Breast epithelium (tissue), 4 donors: Measurements from ENCODE around the gene ELOVL5. TPM values are rescaled to one million over a fixed set of nuclear protein-coding genes. Genes with fewer than 3 reads are reported as not detected.

ENCODE experiments used
- DNase-seq, 2 donors: peaks; one replicate each; pipeline ENCODE4 v3.0.0-alpha.2; 2019; ENCODE audit warnings: low spot score in 2 of 2
- H3K27ac ChIP-seq, 2 donors: fragments of 200-600 bp; sonication (generic) in 1 of 2; one replicate each; pipeline ENCODE4 v1.5.1; 2016 to 2019; ENCODE audit warnings: mild to moderate bottlenecking in 1 of 2
- H3K27me3 ChIP-seq, 2 donors: fragments of 200-600 bp; sonication (generic) in 1 of 2; one replicate each; pipeline versions ENCODE4 v1.5.1 to v1.6.0; 2017 to 2019; ENCODE audit warnings: control low read depth in 1 of 2, mild to moderate bottlenecking in 1 of 2
- H3K36me3 ChIP-seq: fragments of 200-600 bp; one replicate; pipeline ENCODE4 v1.5.1; 2019
- H3K4me1 ChIP-seq, 2 donors: fragments of 200-600 bp; sonication (generic); one replicate each; pipeline ENCODE4 v1.5.1; 2016 to 2019; ENCODE audit warnings: control low read depth in 1 of 2
- H3K4me3 ChIP-seq, 3 donors: fragments of 200-600 bp; sonication (generic); 1 replicate in 2 of 3; 2 replicates in 1 of 3; pipeline ENCODE4 v1.5.1; 2016 to 2019; ENCODE audit warnings: mild to moderate bottlenecking in 3 of 3, moderate library complexity in 2 of 3
- H3K9me3 ChIP-seq, 2 donors: fragments of 200-600 bp; sonication (generic) in 1 of 2; one replicate each; pipeline ENCODE4 v1.5.1; 2016 to 2019; ENCODE audit warnings: control low read depth in 1 of 2
- POLR2A ChIP-seq: fragments of 450-650 bp; IDR thresholded peaks from one replicate; pipeline ENCODE4 v1.6.1; 2016; ENCODE audit warnings: antibody characterized with exemption, mild to moderate bottlenecking, moderate library complexity
- POLR2AphosphoS5 ChIP-seq, 3 donors: sonication (generic); formaldehyde crosslinking; IDR thresholded peaks; one replicate each; pipeline ENCODE4 v1.6.1; 2017; ENCODE audit warnings: antibody characterized with exemption in 3 of 3
- intact Hi-C: fragments of 100-400 bp; cut with DNase I; formaldehyde crosslinking; loops from one replicate; pipeline ENCODE4 v1.15.1; 2023; ENCODE audit warnings: low total_unique reads
- total RNA-seq, 3 donors: library from RNA; depleted of rRNA; stranded (reverse); fragments of >200 nt; gene quantifications; one replicate each; pipeline ENCODE4 v1.1.0, GENCODE V29; 2016
- TF ChIP-seq, protein P1 (sequence below), 3 donors: fragments of 450-650 bp; IDR thresholded peaks; one replicate each; pipeline ENCODE4 v1.5.1; 2016 to 2017; ENCODE audit warnings: antibody characterized with exemption in 3 of 3, mild to moderate bottlenecking in 3 of 3, moderate library complexity in 3 of 3

ELOVL5 gene
- total RNA-seq, 3 donors from 2014 or later = 245 to 427 (median 272) TPM

DNA sequence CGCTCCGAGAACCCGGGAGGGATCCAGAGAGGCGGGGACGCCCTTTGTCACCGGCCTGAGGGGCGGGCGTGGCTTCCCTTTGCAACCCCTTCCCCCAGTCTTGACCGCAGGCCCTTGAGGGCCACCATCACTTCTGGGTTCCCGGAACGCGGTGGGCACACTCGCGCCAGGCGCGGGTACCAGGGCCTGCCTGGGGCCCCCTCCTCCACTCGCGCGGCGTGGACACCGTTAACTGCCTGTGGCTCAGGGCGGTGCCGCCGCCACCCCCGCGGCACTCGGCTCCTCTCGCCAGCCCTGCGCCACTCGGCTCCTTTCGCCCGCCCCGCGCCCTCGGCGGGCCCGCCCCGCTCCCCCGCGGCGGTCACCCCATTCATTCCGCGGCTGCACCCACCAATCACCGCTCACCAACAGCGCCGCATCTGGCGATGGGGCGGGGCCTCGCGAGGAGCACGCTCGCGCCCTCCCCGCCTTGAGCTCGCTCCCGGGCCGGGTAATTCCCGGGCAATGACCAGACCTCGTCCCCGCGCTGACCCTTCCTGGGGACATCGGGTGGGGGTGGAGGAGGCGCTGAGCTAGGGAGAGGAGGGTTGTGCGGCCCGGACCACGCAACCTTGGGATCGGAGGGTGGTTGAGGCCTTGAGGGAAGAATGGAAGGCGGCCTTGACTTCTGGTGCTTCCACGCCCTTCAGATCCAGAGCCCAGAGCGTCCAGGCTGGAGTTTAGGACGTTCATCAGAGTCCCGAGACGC, 10.5 kb upstream of the ELOVL5 start:
- TF ChIP-seq, protein P1, sequence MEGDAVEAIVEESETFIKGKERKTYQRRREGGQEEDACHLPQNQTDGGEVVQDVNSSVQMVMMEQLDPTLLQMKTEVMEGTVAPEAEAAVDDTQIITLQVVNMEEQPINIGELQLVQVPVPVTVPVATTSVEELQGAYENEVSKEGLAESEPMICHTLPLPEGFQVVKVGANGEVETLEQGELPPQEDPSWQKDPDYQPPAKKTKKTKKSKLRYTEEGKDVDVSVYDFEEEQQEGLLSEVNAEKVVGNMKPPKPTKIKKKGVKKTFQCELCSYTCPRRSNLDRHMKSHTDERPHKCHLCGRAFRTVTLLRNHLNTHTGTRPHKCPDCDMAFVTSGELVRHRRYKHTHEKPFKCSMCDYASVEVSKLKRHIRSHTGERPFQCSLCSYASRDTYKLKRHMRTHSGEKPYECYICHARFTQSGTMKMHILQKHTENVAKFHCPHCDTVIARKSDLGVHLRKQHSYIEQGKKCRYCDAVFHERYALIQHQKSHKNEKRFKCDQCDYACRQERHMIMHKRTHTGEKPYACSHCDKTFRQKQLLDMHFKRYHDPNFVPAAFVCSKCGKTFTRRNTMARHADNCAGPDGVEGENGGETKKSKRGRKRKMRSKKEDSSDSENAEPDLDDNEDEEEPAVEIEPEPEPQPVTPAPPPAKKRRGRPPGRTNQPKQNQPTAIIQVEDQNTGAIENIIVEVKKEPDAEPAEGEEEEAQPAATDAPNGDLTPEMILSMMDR (IDR thresholded peaks at IDR 0.05) = no peak
- peak; percentile 12 for TF ChIP-seq POLR2A
- TF ChIP-seq POLR2AphosphoS5 (IDR thresholded peaks at IDR 0.05) = peak; percentile 83 to 94 (median 91)
- Histone ChIP-seq H3K9me3 (no peaks in the 10 kb centered on the region), H3K36me3 (no peaks in the 10 kb centered on the region), H3K27me3 (no peaks in the 10 kb centered on the region), H3K4me1 (peaks cover 7 to 8% of the 10 kb centered on the region in 2 donors), H3K27ac (peak overlapping the region; percentile 95 to 98), H3K4me3 (peak overlapping the region; percentile 59 to 89 (median 72))
- intact Hi-C loops = no loop called here
- peak; percentile 90 to 93 for DNase-seq

DNA sequence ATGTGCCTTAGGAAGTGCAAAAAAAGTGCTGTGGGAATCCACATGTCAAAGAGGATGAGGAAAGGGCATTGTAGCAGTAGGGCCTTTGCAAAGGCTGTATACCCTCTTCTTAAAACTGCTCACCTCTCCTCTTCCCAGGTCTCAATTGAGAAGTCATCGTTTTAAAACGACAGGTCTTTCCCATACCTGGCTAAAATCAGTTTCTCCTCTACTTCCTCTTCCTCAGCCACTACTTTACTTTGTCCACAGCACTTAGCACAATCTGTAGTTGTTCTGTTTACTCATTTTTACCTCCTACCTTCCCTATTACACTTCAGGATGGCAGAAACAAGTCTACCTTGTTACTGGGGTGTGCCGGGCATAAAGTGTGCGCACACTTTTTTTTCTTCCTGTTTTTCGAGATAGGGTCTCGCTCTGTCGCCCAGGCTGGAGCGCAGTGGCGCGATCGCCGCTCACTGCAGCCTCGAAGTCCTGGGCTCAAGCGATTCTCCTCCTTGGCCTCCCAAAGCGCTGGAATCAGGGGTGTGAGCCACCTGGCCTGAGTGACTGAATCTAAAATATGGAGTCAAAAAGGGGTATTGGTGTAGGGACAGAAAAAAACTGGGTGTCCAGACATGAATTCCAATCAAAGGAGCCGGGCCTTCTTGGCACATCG, 9.8 kb upstream of the ELOVL5 start:
- no peaks in the 10 kb centered on the region for H3K36me3 ChIP-seq
- no peak for DNase-seq
- H3K27ac ChIP-seq = peak overlapping the region; percentile 95 to 98
- intact Hi-C loops = no loop called here
- peak overlapping the region; percentile 59 to 89 (median 72) for H3K4me3 ChIP-seq
- H3K27me3 ChIP-seq = no peaks in the 10 kb centered on the region
- peaks cover 7 to 8% of the 10 kb centered on the region in 2 donors for H3K4me1 ChIP-seq
- H3K9me3 ChIP-seq = no peaks in the 10 kb centered on the region
- no peak for TF ChIP-seq POLR2AphosphoS5 (IDR thresholded peaks at IDR 0.05)
- TF ChIP-seq POLR2A = no peak
- TF ChIP-seq, protein P1 (IDR thresholded peaks at IDR 0.05) = no peak

DNA sequence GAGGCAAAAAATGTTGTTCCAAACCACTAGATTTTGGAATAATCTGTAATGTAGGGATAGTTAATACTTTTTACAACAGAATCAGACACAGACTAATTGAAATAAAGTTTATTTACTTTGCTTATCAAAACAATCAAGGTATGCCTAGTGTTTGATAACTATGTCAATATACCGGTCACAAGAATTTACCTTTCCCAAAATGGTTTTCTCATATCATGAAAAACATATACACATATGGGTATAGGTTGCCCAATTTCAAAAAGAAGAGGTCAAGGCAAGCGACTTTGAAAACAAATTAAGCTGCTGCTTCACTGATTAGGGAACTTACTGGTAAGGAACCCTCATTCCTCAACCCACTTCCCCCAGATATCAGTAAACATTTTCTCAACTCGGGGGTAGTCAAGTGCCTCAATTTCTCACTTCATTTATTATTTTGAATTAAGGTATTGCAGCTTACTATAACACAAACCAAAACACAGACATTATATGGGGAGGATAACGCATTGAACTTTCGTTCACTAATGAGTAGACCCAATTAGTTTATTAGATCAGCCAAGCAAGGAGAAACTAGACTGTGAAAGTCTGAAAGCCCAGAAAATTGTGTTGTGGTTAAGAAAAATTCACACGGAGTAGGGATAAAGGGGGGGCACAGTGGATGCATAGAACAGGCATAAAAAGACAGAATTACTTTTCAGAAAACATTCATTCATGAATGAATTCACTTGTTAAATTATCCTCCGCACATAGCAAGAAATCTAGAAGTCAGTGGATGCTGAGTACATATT, 9.0 kb upstream of the ELOVL5 start:
- DNase-seq = no peak
- Histone ChIP-seq H3K27me3 (no peaks in the 10 kb centered on the region), H3K4me1 (peaks cover 7 to 8% of the 10 kb centered on the region in 2 donors), H3K36me3 (no peaks in the 10 kb centered on the region), H3K9me3 (no peaks in the 10 kb centered on the region), H3K4me3 (no peak overlapping the region), H3K27ac (no peak overlapping the region)
- TF ChIP-seq POLR2A (no peak), POLR2AphosphoS5 (IDR thresholded peaks at IDR 0.05) (no peak)
- TF ChIP-seq, protein P1 (IDR thresholded peaks at IDR 0.05) = no peak
- intact Hi-C loops = no loop called here

DNA sequence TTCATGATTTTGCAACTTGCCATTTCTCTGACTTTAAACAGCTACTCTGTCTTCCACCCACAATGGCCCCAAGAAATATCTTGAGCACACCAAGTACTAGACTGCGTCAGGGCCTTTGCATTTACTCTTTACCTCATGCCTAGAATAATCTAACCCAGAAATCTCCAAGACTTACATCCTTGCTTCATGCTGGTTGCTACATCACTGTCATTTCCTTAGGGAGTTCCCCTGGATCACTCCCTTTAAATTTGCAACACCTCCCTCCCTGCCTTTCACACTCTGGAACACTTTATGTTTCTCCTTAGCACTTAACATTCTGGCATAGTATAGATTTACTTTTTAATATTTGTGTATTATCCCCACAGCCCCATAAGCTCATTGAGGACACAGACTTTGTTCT, 4.9 kb upstream of the ELOVL5 start:
- intact Hi-C loops = no loop called here
- no peak for TF ChIP-seq POLR2AphosphoS5 (IDR thresholded peaks at IDR 0.05)
- no peak for TF ChIP-seq POLR2A
- TF ChIP-seq, protein P1 (IDR thresholded peaks at IDR 0.05) = no peak
- Histone ChIP-seq H3K4me3 (no peak overlapping the region), H3K27me3 (no peaks in the 10 kb centered on the region), H3K9me3 (no peaks in the 10 kb centered on the region), H3K36me3 (no peaks in the 10 kb centered on the region), H3K27ac (no peak overlapping the region), H3K4me1 (peaks cover 2 to 4% of the 10 kb centered on the region in 2 donors)
- no peak for DNase-seq
